Astrocyte of the spinal cord (primary cell): Measurements from ENCODE around the gene TAF6.
A peak's percentile ranks its signal among the peaks of the same experiment; 100 is the strongest.

Experiments
- DNase-seq: peaks from one replicate; pipeline ENCODE4 v3.0.0; 2011; ENCODE audit warnings: low read depth, low spot score
- H3K4me3 ChIP-seq: 2 replicates; pipeline ENCODE4 v1.5.1; 2011; ENCODE audit warnings: low read depth, mild to moderate bottlenecking, low read length, moderate library complexity
- CTCF ChIP-seq: IDR thresholded peaks from 2 replicates; pipeline ENCODE4 v1.5.1; 2012; ENCODE audit warnings: low read depth, mild to moderate bottlenecking, low read length, inconsistent platforms
- in situ Hi-C: cut with HindIII; loops from 2 replicates; pipeline ENCODE4 v1.10.0; 2017; ENCODE audit warnings: low sequenced_read_pairs

TAF6 gene

DNA sequence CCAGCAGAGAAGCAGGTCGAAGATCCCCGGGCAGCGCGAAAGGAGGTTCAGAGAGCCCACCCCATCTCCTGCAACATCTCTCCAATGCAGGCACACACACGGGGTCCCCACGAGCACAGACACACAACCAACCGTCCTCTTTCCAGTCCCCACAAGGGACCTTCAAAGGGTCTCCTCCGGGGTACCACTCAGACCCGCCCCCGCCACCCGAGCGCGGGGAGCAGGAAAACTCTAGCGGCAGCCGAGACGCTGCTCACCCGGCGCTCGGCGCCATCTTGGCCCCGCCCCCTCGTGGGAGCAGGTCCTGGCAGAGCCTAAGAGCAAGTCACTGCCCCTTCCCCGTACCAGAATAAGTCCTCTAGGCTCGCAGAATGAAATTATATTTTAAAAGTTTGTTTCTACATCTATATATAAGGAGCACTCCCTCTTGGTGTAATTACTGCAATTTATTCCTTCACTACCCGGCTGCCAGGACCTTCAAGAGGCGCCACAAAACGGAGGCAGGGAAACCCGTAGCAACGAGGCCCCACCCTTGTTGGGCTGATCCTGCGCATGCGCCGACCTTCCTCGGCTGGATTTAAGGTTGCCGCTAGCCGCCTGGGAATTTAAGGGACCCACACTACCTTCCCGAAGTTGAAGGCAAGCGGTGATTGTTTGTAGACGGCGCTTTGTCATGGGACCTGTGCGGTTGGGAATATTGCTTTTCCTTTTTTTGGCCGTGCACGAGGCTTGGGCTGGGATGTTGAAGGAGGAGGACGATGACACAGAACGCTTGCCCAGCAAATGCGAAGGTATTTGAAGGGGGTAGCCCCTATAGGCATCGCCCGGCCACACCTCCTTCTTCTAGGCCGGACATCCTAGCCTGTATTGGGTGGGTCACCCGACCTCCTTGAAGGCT lies at the start of gene TAF6, which contains the start of gene CNPY4:
Gene TAF6, minus strand, starts transcription at position 287 of the 898 bp plus-strand sequence. CDS start 5,149 bp downstream, outside the sequence.
Gene CNPY4, plus strand, starts transcription at position 563 of the 898 bp plus-strand sequence. Its CDS starts 111 bp downstream, at position 674.
- peak; percentile 97 for DNase-seq
- H3K4me3 ChIP-seq, result peak within 1 kb of the TSS; percentile 96
- TF ChIP-seq CTCF, result no peak
- in situ Hi-C loops, result no loop called here

GRCh38 chr7:100167912-100168323 lies 48.8 kb upstream of the TAF6 start:
- in situ Hi-C loops, result no loop called here
- no peak for TF ChIP-seq CTCF
- peak; percentile 22 for DNase-seq
- peak overlapping the region; percentile 51 for H3K4me3 ChIP-seq

DNA sequence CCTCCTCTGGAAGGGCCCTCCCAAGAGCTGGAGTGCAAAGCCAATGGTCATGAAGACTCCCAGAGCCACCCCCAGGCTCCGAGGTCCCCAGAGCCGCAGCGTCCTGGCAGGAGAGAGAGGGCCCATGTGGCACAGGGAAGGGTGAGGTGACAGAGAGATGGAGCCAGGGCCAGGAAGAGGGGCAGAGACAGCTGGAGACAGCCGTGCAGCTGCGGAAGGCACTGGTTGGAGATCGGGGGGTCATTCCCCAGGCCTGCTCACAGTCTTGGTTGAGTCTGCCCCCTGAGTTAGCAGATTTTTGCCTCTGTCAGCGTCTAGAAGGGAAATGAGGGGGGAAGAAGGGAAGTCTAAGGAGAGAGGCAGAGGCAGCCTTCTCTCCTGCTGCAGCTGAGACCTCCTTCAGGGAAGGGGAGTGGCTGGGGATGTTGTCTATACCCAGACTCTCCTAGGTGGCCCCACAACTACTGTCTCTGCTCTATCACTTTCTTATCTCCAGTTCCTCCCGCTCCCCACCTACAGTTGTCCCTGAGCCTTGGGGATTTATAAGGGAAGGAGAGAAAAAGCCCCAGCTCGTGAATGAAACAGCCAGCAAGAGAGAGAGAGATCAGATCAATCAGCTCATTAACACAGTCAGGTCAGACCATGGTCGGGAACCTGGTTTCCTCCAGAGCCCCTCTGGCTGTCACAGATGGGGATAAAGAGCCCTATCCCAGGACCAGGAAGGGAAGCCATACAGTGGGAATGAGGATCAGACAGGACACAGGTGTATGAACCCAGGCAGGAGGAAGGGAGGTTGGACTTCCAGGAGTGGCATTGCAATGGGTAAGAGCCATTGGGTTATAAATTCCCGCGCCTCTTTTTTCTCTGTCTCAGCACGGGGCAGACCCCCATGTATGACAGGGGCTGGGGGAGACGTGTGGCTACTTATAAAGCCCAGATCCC lies 48.1 kb upstream of the TAF6 start:
- no peak for DNase-seq
- peak overlapping the region; percentile 51 for H3K4me3 ChIP-seq
- in situ Hi-C loops, result no loop called here
- TF ChIP-seq CTCF, result no peak

DNA sequence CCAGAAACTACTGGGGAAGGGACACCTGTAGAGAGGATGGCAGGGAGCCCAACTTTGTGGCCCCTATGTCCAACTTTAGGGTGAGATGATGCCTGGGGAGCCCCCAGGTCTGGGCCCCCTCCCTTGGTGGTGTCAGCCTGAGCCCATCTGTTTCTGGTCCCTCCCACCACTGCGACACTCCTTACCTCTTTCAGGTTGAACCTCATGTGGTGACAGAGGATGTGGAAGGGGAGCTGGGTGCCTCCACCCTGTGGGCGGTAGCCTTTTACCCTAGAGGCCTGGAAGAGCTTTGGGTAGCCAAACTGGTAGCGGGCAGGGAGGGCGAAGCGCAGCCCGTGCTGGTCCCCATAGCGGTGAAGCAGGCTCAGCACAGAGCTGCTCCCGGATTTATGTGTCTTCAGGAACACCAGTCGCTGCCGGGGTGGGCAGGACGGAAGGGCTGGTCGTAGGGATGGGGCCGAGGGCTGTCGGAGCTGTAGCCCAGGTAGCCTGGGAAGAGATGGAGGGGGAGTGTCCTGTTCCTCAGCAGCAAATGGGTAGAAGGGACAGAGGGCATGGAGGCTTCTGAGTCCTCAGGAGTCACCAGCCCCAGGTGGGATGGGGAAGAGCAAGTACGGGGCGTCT lies 47.3 kb upstream of the TAF6 start:
- TF ChIP-seq CTCF, result no peak
- DNase-seq, result no peak
- in situ Hi-C loops, result no loop called here
- no peak overlapping the region for H3K4me3 ChIP-seq

GRCh38 chr7:100163871-100164270 lies 44.7 kb upstream of the TAF6 start:
- in situ Hi-C loops, result no loop called here
- H3K4me3 ChIP-seq, result no peak overlapping the region
- DNase-seq, result no peak
- no peak for TF ChIP-seq CTCF

DNA sequence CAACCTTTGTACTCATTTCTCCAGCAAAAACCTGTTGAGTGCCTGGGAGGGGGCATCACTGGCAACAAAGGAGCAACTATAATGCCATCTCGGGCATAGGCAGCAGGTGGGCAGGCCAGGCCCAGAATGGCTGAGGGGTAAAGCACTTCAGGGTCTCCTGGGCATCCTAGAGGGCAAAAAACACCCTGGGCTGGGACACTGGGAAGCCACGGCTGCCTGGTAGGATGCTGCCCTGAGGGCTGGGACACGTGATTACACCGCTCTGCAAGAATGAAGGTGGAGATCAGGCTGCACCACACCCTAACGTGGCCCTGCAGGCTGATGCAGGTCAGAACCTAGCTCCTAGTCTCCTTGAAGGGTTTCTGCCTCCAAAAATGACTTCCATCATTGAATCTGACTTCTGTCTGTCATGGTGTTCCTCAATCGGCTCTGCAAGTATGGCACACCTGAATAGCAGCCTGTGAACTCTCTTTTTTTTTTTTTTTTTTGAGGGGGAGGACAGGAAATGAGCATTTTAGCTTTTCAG lies 43.9 kb upstream of the TAF6 start:
- in situ Hi-C loops, result no loop called here
- TF ChIP-seq CTCF, result no peak
- H3K4me3 ChIP-seq, result no peak overlapping the region
- DNase-seq, result no peak
